ENCODE data around the gene IFT52. TPM values are rescaled to one million over a fixed set of nuclear protein-coding genes. Genes with fewer than 3 reads are reported as not detected.

The IFT52 gene
- total RNA-seq, 1 donor from 2014 or later, result 19.0 TPM

DNA sequence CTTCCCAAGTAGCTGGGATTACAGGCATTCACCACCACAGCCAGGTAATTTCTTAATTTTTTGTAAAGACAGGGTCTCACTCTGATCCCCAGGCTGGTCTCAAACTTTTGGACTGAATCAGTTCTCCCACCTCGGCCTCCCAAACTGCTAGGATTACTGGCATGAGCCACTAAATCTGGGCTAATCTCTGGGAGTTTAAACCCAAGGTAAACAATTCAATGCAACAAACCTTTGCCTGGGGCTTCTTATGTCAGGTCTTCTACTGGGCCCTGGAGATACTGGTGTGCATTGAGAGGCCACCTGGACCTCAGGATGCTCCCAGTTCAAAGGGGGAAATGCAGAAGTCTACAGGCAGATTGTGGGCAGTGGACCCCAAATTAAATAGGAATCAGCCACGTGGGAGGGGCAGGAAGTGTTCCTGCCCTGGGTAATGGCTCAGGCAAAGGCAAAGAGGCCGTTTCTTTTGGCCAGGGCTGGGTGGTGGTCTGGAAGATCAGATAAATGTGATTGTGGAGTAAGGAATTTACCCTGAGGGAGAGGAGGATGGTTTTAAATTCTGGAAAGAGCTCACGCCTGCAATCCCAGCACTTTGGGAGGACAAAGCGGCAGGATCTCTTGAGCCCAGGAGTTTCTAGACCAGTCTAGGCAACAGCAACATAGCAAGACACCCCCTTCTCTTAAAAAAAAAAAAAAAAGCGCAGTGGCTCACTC lies 74.9 kb downstream of the IFT52 start:
- Mint-ChIP-seq H3K4me1 (ENCODE audit: low read depth) (peaks cover 6% of the 10 kb centered on the region), H3K27me3 (ENCODE audit: low read depth) (peaks cover 3% of the 10 kb centered on the region), H3K36me3 (ENCODE audit: low read depth) (peaks cover 3% of the 10 kb centered on the region), H3K4me3 (ENCODE audit: low read depth) (peak overlapping the region; percentile 74), H3K27ac (no peak overlapping the region), H3K9me3 (no peaks in the 10 kb centered on the region)
- intact Hi-C loops (cut with micrococcal nuclease), result no loop called here
- DNase-seq (ENCODE audit: low spot score), result no peak

DNA sequence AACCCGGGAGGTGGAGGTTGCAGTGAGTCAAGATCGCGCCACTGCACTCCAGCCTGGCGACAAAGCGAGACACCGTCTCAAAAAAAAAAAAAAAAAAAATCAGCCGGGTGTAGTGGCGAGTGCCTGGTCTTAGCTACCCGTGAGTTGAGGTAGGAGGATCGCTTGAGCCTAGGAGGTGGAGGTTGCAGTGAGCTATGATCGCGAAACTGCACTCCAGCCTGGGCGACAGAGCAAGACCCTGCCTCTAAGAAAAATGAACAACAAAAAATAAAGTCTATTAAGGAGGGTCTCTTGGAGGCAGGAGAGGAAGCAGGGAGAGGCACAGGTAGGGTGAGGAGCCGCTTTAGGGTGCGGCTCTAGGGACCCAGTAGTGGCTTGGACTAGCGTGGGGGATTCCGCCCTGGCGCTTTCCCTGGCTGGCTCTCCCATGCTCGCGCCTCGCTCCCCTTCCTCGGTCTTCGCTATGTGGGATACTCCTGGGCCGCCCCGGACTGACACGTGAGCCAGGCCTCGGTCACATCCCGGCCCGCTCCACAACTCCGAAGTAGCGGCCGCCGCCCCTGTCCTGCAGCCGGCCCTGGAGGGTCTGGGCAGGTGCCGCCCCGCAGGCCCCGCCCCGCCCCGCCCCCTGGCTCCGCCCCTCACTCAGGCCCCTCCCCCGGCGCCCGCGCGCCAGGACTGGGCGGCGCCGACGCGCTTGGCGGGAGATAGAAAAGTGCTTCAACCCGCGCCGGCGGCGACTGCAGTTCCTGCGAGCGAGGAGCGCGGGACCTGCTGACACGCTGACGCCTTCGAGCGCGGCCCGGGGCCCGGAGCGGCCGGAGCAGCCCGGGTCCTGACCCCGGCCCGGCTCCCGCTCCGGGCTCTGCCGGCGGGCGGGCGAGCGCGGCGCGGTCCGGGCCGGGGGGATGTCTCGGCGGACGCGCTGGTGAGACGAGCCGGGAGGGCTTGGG lies 75.9 kb downstream of the IFT52 start, which contains the start of gene MYBL2:
Gene MYBL2, plus strand, starts transcription at position 739 of the 953 bp plus-strand sequence. Its CDS starts 170 bp downstream, at position 909.
- H3K27me3 Mint-ChIP-seq (ENCODE audit: low read depth), result peaks cover 3% of the 10 kb centered on the region
- H3K27ac Mint-ChIP-seq, result peak within 1 kb of the TSS; percentile 68
- intact Hi-C loops (cut with micrococcal nuclease), result no loop called here
- DNase-seq (ENCODE audit: low spot score), result peak; percentile 72
- H3K4me3 Mint-ChIP-seq (ENCODE audit: low read depth), result peak within 1 kb of the TSS; percentile 80
- H3K9me3 Mint-ChIP-seq, result no peaks in the 10 kb centered on the region
- peaks cover 6% of the 10 kb centered on the region for H3K4me1 Mint-ChIP-seq (ENCODE audit: low read depth)
- H3K36me3 Mint-ChIP-seq (ENCODE audit: low read depth), result peaks cover 3% of the 10 kb centered on the region

DNA sequence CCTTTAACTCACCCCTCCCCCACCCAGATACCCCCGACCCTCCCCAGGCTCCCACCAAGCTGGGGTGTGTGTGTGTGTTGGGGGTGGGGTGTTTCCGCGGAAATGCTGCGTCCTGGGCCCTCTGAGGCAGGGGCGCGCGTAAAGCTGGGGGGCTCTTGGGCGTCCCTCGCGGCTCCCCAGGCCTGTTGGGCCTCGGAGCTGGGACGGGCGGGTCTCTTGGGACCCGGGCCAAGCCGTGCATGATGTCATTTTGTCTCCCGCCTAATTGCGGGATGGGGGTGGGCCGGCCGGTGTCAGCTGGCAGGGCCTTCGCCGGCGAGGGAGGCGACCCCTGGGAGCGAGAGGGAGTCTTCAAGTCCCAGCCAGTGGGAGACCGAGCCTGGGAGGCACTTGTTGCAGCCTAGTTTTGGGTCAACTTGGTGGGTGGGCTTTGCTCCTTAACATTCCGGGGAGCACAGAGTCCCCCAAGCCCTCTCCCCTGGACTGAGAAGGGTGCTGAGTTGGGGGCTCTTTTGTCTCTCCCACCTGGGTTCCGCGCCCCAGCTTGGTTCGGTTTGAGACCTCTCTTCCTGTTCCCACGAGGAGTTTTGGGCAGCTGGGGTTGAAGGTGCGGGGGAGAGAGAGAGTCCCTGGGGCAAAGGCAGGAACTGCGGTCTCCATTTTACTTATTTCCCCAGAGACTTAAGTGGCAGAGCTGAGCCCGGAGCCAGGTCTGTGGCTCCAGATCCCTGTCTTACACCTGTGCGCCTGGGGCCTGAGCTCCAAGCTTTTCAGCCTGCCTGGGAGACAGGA lies 76.8 kb downstream of the IFT52 start:
- H3K27ac Mint-ChIP-seq, result peak overlapping the region; percentile 68
- peak overlapping the region; percentile 80 for H3K4me3 Mint-ChIP-seq (ENCODE audit: low read depth)
- DNase-seq (ENCODE audit: low spot score), result peak; percentile 12
- intact Hi-C loops (cut with micrococcal nuclease), result no loop called here
- H3K27me3 Mint-ChIP-seq (ENCODE audit: low read depth), result peaks cover 3% of the 10 kb centered on the region
- H3K9me3 Mint-ChIP-seq, result no peaks in the 10 kb centered on the region
- H3K4me1 Mint-ChIP-seq (ENCODE audit: low read depth), result peaks cover 6% of the 10 kb centered on the region
- H3K36me3 Mint-ChIP-seq (ENCODE audit: low read depth), result peaks cover 6% of the 10 kb centered on the region

DNA sequence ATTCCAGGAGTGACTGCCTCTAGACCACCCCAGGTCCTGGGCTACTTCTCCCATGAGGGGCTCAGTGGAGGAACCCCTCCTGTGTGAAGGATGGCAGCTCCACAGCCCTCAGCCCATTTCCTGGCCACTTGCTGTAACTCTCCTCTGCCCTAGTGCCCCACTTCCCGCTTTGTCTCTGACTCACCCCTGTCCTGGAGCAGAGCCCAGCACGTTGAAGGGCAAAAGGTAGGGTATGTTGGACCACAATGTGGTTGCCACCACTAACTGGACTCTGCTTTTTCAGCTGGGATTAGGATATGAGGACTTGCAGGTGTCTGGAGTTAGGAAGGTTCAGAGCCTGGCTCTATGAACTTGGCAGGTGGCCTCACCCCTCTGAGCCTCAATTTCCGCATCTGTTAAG lies 78.6 kb downstream of the IFT52 start:
- Mint-ChIP-seq H3K9me3 (no peaks in the 10 kb centered on the region), H3K4me3 (ENCODE audit: low read depth) (no peak overlapping the region), H3K27ac (no peak overlapping the region), H3K27me3 (ENCODE audit: low read depth) (peaks cover 3% of the 10 kb centered on the region), H3K4me1 (ENCODE audit: low read depth) (peaks cover 6% of the 10 kb centered on the region), H3K36me3 (ENCODE audit: low read depth) (peaks cover 13% of the 10 kb centered on the region)
- intact Hi-C loops (cut with micrococcal nuclease), result no loop called here
- DNase-seq (ENCODE audit: low spot score), result no peak

DNA sequence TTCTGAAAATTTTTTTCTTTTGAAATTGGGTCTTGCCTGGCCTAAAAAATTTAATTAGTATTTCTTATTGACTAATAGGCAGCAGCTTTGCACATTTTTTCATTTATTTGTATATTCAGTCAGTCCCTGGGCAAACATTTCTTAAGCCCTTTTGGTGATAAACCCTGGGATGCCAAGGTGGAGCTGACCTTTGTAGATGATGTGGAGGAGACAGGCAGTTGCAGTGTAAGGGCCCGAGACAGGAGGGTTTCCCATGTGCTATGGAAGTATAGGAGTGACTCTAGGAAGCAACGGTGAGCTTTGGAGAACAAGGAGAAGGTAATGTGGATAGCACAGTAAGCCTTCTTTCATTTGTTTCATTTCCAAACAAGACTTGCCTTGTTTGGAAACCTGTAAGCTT lies 79.7 kb downstream of the IFT52 start:
- Mint-ChIP-seq H3K27me3 (ENCODE audit: low read depth) (peaks cover 3% of the 10 kb centered on the region), H3K4me3 (ENCODE audit: low read depth) (no peak overlapping the region), H3K27ac (no peak overlapping the region), H3K9me3 (no peaks in the 10 kb centered on the region), H3K4me1 (ENCODE audit: low read depth) (peaks cover 6% of the 10 kb centered on the region), H3K36me3 (ENCODE audit: low read depth) (peaks cover 13% of the 10 kb centered on the region)
- intact Hi-C loops (cut with micrococcal nuclease), result loop anchor here (5.0 kb wide), 1 partner anchor 932 kb away; no protein-coding TSS in a partner anchor
- no peak for DNase-seq (ENCODE audit: low spot score)

DNA sequence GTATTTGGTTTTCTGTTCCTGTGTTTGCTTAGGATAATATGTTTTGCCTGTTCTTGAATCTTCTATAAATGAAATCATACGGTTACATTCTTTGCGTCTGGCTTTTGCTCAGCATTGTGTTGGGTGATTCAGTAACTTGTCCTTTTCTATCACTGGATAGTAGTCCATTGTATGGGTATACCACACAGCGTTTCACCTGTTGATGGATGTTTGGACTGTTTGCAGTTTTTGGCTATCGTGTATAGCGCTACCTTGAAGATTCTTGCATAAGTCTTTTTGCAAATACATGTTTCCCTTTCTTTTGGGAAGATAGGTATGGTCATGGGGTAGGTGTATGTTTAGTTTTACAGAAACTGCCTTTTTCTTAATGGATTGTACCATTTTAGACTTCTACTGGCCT lies 85.6 kb downstream of the IFT52 start:
- no peak for DNase-seq (ENCODE audit: low spot score)
- H3K9me3 Mint-ChIP-seq, result no peaks in the 10 kb centered on the region
- H3K36me3 Mint-ChIP-seq (ENCODE audit: low read depth), result peaks cover 33% of the 10 kb centered on the region
- peaks cover under 1% of the 10 kb centered on the region for H3K4me1 Mint-ChIP-seq (ENCODE audit: low read depth)
- H3K27ac Mint-ChIP-seq, result no peak overlapping the region
- H3K27me3 Mint-ChIP-seq (ENCODE audit: low read depth), result no peaks in the 10 kb centered on the region
- intact Hi-C loops (cut with micrococcal nuclease), result no loop called here
- no peak overlapping the region for H3K4me3 Mint-ChIP-seq (ENCODE audit: low read depth)

DNA sequence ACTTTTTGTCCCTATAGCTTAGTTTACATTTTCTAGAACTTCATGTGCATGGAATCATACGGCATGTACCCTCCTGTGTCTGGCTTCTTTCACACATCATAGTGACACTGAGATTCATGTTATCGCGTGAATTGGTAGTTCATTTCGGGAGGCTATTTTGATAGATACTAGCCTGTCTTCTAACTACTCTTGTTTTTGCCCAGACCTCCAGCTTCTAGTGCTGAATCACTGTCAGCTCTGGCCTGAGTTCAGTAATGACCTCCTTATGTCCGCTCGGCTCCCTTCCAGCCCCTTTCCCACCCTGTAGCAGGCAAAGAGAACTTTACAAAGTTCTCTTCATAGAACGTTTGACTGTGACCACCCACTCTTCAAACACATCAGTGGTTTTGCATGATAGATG lies 90.2 kb downstream of the IFT52 start:
- Mint-ChIP-seq H3K27ac (no peak overlapping the region), H3K9me3 (no peaks in the 10 kb centered on the region), H3K4me3 (ENCODE audit: low read depth) (no peak overlapping the region), H3K4me1 (ENCODE audit: low read depth) (peaks cover 1% of the 10 kb centered on the region), H3K36me3 (ENCODE audit: low read depth) (peaks cover 28% of the 10 kb centered on the region), H3K27me3 (ENCODE audit: low read depth) (no peaks in the 10 kb centered on the region)
- no peak for DNase-seq (ENCODE audit: low spot score)
- intact Hi-C loops (cut with micrococcal nuclease), result no loop called here

DNA sequence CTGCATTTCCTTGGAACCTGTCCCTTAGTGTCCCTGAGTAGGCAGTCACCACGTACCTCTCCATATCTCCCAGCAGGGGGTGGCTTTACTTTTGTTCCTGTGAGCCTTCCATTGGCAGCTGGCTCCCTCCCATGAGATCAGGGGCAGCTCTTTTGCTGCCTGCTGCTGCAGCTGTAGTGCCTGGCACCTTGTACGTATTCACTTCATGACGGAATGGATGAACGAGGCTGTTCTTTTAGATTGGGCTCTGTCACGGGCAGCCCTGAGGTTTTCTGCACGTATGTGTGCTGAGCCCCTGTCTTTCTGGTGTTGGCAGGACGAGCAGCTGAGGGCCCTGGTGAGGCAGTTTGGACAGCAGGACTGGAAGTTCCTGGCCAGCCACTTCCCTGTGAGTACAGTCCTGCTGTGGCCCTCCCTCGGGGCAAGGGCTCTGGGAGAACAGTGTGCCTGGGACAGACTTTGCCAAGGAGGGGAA lies 90.8 kb downstream of the IFT52 start:
- no peak overlapping the region for H3K27ac Mint-ChIP-seq
- intact Hi-C loops (cut with micrococcal nuclease), result no loop called here

DNA sequence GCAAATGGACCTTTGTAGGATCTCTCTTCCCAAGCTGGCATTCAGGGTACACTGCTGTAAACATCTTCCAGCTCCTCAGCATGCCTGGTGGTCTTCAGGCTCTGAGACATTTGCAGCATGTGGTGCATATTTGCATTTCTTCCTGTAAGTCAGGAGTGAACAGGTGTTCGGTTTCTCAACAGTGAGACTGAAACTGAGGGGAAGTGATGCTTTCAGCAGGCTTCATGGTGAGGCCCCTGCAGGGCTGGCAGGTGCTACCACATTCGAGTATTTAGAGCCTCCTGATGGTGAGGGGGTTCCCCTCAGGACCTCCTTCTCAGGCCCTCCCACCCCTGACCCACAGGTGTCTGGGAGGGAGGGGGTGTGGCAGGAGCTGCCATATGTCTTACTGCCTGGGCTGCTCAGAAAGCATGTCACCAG lies 91.3 kb downstream of the IFT52 start:
- Mint-ChIP-seq H3K9me3 (no peaks in the 10 kb centered on the region), H3K27me3 (ENCODE audit: low read depth) (no peaks in the 10 kb centered on the region), H3K36me3 (ENCODE audit: low read depth) (peaks cover 26% of the 10 kb centered on the region), H3K27ac (no peak overlapping the region), H3K4me3 (ENCODE audit: low read depth) (no peak overlapping the region), H3K4me1 (ENCODE audit: low read depth) (peaks cover 1% of the 10 kb centered on the region)
- no peak for DNase-seq (ENCODE audit: low spot score)
- intact Hi-C loops (cut with micrococcal nuclease), result no loop called here

More for the DNA sequence above, 90.8 kb downstream of the IFT52 start:
- no peaks in the 10 kb centered on the region for H3K27me3 Mint-ChIP-seq (ENCODE audit: low read depth)
- H3K4me3 Mint-ChIP-seq (ENCODE audit: low read depth), result no peak overlapping the region
- peaks cover 28% of the 10 kb centered on the region for H3K36me3 Mint-ChIP-seq (ENCODE audit: low read depth)
- no peaks in the 10 kb centered on the region for H3K9me3 Mint-ChIP-seq
- no peak for DNase-seq (ENCODE audit: low spot score)
- peaks cover 1% of the 10 kb centered on the region for H3K4me1 Mint-ChIP-seq (ENCODE audit: low read depth)

DNA sequence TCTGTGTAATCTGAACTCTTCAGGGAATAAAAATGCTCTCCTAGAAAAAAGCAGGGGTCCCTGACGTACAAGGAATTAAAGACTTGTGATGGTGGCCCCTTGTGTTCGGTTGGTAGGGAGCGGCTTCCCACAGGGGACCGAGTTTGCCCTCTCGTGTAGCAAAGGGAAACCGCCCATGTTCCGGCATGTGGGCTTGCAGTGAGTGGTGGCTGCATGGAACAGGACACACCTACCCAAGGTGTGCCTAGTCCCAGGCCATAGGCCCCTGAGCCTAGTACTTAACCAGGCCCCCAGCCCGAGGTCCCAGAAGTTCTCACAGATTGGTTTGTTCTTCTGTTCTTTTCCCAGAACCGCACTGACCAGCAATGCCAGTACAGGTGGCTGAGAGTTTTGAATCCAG lies 91.7 kb downstream of the IFT52 start:
- H3K4me3 Mint-ChIP-seq (ENCODE audit: low read depth), result no peak overlapping the region
- H3K27ac Mint-ChIP-seq, result no peak overlapping the region
- H3K27me3 Mint-ChIP-seq (ENCODE audit: low read depth), result no peaks in the 10 kb centered on the region
- peaks cover 1% of the 10 kb centered on the region for H3K4me1 Mint-ChIP-seq (ENCODE audit: low read depth)
- H3K9me3 Mint-ChIP-seq, result no peaks in the 10 kb centered on the region
- H3K36me3 Mint-ChIP-seq (ENCODE audit: low read depth), result peaks cover 27% of the 10 kb centered on the region
- intact Hi-C loops (cut with micrococcal nuclease), result no loop called here
- no peak for DNase-seq (ENCODE audit: low spot score)

DNA sequence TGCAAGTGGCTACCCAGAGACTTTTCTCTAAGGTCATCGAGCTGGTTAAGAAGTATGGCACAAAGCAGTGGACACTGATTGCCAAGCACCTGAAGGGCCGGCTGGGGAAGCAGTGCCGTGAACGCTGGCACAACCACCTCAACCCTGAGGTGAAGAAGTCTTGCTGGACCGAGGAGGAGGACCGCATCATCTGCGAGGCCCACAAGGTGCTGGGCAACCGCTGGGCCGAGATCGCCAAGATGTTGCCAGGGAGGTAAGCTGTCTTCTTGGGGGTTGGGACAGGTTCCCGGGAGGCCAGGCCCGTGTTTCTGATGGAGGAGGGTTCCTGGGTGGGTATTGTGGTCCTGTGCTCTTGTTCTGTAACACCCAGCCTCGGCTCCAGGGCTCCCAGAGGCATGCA lies 96.1 kb downstream of the IFT52 start:
- H3K4me1 Mint-ChIP-seq (ENCODE audit: low read depth), result peaks cover under 1% of the 10 kb centered on the region
- intact Hi-C loops (cut with micrococcal nuclease), result no loop called here
- H3K9me3 Mint-ChIP-seq, result no peaks in the 10 kb centered on the region

DNA sequence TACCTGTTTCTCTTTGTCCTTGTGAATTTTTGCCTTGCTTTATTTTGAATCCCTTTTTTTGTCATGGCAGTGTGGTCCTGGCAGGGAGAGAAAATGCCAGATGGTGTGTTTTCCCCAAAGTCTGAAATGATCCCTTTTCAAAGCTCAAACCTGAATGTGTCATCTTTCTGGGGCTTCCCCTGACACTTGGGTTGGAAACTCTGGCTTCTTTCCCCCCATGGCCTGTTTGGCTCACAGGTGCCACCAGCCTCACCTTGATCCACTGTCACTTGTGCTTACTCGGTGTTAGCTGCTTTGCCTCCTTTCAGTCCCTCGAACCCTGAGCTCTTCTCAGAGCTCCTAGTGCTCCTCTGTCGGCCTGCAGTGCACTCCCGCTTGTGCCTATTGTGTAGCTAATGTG lies 98.4 kb downstream of the IFT52 start:
- intact Hi-C loops (cut with micrococcal nuclease), result no loop called here
- peaks cover 1% of the 10 kb centered on the region for H3K4me1 Mint-ChIP-seq (ENCODE audit: low read depth)
- no peak overlapping the region for H3K27ac Mint-ChIP-seq

More for the DNA sequence above, 96.1 kb downstream of the IFT52 start:
- no peaks in the 10 kb centered on the region for H3K27me3 Mint-ChIP-seq (ENCODE audit: low read depth)
- H3K36me3 Mint-ChIP-seq (ENCODE audit: low read depth), result peaks cover 29% of the 10 kb centered on the region
- no peak for DNase-seq (ENCODE audit: low spot score)
- H3K4me3 Mint-ChIP-seq (ENCODE audit: low read depth), result no peak overlapping the region
- no peak overlapping the region for H3K27ac Mint-ChIP-seq

More for the DNA sequence above, 98.4 kb downstream of the IFT52 start:
- no peaks in the 10 kb centered on the region for H3K27me3 Mint-ChIP-seq (ENCODE audit: low read depth)
- peaks cover 28% of the 10 kb centered on the region for H3K36me3 Mint-ChIP-seq (ENCODE audit: low read depth)
- no peak overlapping the region for H3K4me3 Mint-ChIP-seq (ENCODE audit: low read depth)
- DNase-seq (ENCODE audit: low spot score), result no peak
- no peaks in the 10 kb centered on the region for H3K9me3 Mint-ChIP-seq
